ENCODE results near the gene FMN2.

The FMN2 gene

GRCh38 chr1:240234485-240235210, 143.0 kb downstream of the FMN2 start:
- H3K4me3 ChIP-seq (ENCODE audit: control insufficient read depth, low read depth, low read length): no peak overlapping the region
- peak; percentile 92 for DNase-seq (ENCODE audit: low read depth)
- TF ChIP-seq CTCF (conservative IDR thresholded peaks at IDR 0.05; ENCODE audit: control insufficient read depth, insufficient read depth, low read depth, low read length): no peak

- no peak for TF ChIP-seq CTCF (conservative IDR thresholded peaks at IDR 0.05; ENCODE audit: control insufficient read depth, insufficient read depth, low read depth, low read length)
- DNase-seq (ENCODE audit: low read depth): peak; percentile 46
These were observed 144.0 kb downstream of the FMN2 start for GRCh38 chr1:240235521-240236288.

GRCh38 chr1:240237305-240237721, 145.6 kb downstream of the FMN2 start:
- DNase-seq (ENCODE audit: low read depth): peak; percentile 42
- no peak overlapping the region for H3K4me3 ChIP-seq (ENCODE audit: control insufficient read depth, low read depth, low read length)
- TF ChIP-seq CTCF (conservative IDR thresholded peaks at IDR 0.05; ENCODE audit: control insufficient read depth, insufficient read depth, low read depth, low read length): no peak

More at GRCh38 chr1:240235521-240236288, 144.0 kb downstream of the FMN2 start:
- no peak overlapping the region for H3K4me3 ChIP-seq (ENCODE audit: control insufficient read depth, low read depth, low read length)

GRCh38 chr1:240239309-240239708, 147.6 kb downstream of the FMN2 start:
- H3K4me3 ChIP-seq (ENCODE audit: control insufficient read depth, low read depth, low read length): no peak overlapping the region
- no peak for TF ChIP-seq CTCF (conservative IDR thresholded peaks at IDR 0.05; ENCODE audit: control insufficient read depth, insufficient read depth, low read depth, low read length)
- no peak for DNase-seq (ENCODE audit: low read depth)

- no peak for DNase-seq (ENCODE audit: low read depth)
- TF ChIP-seq CTCF (conservative IDR thresholded peaks at IDR 0.05; ENCODE audit: control insufficient read depth, insufficient read depth, low read depth, low read length): no peak
- H3K4me3 ChIP-seq (ENCODE audit: control insufficient read depth, low read depth, low read length): no peak overlapping the region
These were observed 149.6 kb downstream of the FMN2 start for GRCh38 chr1:240241278-240241677.

- no peak overlapping the region for H3K4me3 ChIP-seq (ENCODE audit: control insufficient read depth, low read depth, low read length)
- no peak for TF ChIP-seq CTCF (conservative IDR thresholded peaks at IDR 0.05; ENCODE audit: control insufficient read depth, insufficient read depth, low read depth, low read length)
- DNase-seq (ENCODE audit: low read depth): peak; percentile 85
These were observed 151.0 kb downstream of the FMN2 start for GRCh38 chr1:240242601-240243144.

Data from fibroblast of mammary gland (primary cell).